NOMO-1 treated with DMSO at 0.1 percent for 48 hours (cell line): ENCODE results near the gene TAL2.
"Not testable (repeated sequence)": the region's sequence is repeated elsewhere in the genome, so short reads cannot be mapped to it uniquely, and the experiment has no call there.

Experiments
- DNase-seq: peaks from one replicate; lab custom pipeline; 2025; ENCODE audit not compliant: unreplicated experiment; lab: John Stamatoyannopoulos, UW

The TAL2 gene

DNA sequence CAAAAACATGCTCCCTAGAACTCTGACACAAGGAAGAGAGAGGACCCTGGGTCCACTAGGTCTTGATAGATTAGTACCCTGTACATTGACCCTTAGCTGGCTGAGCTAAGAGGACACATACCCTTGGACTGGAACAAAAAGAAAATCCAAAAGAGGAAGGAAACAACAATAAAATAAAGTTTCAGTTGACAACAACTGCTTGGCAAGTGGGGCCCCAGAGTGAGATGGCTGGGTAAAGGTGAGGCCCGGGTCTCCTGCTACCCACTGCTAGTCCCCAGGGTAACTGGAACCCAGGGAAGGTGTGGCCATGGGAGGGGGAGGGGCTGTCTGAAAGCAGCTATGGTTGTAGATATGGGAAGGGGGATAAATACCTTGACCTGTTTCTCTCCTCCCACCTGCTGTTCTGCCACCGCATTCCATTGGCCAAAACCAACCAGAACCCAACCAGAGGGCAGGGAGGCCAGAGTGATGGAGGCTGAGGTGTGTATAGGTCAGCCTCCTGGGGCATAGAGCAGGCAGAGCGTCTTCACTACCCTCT, 11.7 kb downstream of the TAL2 start:
- DNase-seq, result peak; percentile 64

DNA sequence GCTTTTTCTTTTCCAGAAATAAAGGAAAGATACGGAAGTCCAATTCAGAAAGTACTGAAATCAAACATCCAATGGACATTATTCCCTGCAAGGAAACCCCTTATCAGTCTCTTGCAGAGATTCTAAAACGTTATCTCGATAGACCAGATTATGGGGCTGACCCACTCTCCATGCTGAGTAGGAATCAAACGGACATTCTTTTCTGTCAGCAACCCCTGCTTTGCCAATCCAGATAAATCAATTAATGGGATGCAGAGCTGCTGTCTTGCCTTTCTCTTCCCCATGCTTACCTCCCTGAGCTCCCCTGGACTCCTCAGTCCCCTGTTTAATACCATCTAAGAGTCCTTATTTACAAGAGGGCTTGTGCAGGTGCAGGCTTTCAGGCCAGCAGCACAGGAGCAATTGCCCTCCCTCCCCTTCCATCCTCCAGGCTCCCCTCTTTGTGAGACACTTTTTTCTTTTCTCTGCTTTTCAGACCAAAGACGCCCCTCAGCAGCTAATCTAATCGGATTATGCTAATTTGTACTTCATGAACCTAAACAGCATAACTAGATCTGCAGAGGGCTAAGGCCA, 14.2 kb downstream of the TAL2 start:
- no peak for DNase-seq

DNA sequence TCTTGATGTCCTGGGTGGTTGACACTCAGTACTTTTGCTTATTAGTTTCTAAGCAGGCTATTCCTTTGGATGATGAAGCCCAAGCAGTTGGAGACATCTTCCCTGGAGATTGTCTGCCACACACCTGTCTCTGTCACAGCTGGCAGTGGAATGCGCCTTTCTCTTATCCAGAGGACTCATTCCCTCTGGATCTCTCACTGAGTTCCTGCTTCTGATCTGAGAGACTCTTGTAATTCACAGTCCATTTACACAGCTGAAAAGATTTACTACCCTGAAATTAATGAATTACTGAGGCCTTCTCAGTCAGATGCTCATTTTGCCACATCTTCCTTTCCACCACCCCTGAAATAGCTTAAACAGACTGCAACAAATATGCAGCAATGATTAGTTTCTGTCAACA, 15.9 kb downstream of the TAL2 start:
- DNase-seq, result no peak

DNA sequence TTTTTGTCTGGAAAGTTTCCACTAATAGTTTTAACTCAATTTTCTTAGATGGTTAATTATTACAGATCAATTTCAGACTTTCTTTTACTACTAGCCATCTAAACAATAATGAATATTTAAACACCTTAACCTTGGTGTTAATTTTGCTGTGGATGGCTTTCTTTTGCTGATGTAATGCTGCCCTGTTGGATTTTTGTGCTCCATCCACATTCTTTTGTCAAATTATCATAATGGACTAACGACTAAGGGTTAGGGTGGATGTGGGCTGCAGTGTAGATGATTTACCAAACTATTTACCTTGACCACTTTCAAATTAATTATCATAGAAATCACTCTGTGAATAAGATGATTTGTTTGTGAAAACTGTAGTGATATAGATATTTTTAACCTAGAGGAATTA, 16.5 kb downstream of the TAL2 start:
- DNase-seq, result no peak

DNA sequence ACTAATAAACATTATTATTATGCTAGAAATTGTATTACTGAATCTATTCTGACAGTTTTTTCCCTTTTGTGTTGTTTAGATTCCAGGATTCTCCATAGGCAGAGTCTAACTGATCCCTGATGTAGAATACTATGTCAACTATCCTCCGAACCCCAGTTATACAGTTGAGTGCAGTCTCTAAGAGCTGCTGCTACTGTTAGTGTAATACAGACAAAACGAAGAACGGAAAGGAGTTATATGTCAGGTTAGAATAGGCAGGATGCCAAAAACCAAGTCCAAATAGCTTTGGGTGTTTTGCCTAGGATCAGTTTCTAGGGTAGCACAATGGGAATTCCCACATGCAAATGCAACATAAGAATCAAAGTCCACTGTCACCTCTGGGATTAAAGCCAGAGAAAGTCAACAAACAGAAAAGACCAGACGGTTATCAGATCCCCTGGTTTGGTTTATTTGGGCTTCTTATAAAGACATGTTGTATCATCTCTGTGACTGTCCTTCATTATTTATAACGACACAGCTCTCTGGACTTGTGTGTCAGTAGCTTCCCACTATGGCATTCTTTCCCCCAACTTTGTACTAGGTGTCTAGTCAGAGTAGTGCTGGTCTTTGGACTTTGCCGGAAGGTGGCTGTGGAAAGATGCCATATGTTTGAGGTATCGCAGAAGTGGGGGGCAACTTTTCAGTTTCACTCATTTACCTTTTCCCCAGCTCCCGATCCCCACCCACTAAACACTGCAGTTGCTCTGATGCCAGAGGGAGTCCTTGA, 17.2 kb downstream of the TAL2 start:
- no peak for DNase-seq

DNA sequence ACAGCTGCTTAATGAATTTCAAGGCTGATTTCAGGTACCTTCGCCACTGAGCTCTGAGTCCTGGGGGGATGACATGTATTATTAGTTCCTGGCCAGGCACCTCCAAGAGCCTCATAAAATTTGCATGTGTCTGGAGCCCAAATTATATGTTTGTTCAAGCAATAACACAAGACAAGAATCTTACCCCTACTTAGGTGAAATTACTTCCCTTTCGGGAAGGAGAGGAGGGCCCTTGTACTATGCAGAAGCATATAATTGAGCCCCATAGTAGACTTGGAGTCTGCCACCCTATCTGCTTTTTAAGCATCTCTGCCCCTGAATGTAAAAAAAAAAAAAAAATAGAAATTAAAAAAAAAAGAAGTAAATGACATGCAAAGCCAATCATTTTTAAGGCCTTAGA, 19.1 kb downstream of the TAL2 start:
- no peak for DNase-seq

DNA sequence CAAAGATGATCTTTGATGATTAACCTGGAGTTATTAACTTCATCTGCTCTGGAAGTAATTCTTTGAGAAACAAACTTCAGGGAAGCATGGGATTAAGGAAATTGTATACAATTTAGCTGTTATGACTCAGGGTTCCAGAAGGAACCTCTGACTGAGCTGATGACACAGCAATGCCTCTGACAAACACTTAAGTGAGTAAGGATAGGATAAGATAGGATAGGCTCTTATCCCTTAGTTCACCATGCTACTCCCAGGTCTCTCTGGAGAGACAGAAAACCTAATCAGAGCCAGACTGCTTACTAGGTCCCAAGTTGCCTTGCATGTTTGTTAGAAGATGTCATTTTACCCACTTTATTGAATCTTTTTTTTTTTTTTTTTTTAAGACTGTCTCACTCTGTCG, 19.5 kb downstream of the TAL2 start:
- DNase-seq, result no peak

DNA sequence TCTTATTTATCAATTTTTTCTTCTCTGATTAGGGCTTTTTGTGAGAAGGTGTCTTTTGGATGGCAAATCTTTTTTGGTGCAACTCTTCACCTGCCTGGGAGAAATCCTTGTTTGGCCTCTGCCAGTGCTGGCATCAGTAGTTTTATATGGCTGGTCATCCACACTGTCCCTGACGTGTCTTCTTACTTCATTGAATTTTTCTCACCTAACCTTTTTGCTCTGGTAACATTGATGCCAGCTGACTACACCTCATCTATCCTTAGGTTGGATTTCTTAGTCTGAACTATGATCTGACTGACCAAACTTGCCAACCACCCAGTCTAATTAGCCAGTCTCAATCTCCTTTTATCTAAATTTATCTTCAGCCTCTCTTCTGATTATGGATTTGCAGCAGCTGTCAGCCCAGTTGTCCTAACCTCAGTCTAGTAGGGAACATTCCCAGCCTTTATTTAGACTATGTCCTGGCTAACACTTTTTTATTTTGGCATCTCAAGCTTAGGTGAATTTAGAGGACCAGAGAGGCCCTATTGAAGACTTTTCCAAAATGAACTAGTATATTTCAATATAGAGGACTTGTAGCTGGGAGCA, 21.5 kb downstream of the TAL2 start:
- no peak for DNase-seq

DNA sequence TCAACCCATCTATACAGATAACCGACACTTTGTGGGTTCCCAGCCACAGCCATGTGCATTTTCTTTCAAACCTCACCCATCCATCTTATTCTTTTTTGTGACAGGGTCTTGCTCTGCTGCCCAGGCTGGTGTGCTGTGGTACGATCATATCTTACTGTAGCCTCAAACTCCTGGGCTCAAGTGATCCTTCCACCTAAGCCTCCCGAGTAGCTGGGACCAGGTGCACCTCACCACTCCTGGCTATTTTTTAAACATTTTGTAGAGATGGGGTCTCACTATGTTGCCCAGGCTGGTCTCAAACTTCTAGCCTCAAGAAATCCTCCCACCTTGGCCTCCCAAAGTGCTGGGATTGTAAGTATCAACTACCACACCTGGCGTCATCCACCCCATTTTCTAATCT, 24.7 kb downstream of the TAL2 start:
- DNase-seq, result no peak

DNA sequence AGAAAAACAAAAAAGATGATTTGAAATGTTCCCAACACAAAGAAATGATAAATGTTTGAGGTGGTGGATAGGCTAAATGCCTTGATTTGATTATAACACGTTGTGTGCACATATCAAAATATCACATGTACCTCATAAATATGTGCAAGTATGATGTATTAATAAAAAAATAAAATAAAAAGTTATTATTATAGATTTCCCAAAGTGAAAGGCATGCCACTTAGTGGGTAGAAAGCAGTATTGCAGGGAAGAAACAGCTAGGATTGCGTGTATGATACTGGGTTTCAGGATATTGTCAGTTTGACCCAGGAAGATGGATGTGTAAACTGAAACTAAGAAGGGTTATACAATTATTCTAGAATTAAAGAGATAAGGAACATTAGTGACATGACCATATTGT, 28.5 kb downstream of the TAL2 start:
- DNase-seq, result no peak

DNA sequence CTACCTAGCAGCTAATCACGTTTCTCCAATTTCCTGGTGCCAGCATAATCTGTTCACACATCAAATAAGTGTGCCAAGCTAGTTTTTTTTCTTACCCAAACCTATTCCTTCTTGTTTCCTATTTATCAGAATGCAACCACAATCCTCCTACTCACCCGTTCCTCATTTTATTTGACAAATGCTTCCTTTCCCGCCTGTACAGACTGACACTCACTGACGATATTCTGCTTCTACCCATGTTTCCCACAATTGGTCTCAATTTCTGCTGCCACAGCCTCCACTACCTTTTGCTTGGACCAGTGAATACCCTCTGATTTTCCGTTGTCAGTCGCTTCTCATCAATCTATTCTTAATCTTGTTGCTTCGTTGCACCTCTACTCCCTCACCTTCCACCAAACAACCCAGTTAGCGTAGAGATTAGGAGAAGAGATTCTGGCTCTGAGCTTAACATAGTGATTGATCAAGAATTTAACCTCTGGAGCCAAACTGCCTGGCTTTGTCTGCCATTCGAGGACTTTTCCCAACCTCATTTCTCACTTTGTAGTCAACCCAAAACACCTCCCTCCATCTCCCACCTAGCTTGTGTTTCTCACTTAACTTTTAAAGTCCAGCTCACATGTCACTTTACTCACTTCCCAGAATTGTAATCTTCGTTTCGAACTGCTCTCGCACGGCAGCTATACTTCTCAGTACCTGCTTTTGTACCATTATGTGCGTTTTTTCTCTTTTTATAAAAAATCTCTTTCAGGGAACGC, 31.4 kb downstream of the TAL2 start:
- peak; percentile 66 for DNase-seq

DNA sequence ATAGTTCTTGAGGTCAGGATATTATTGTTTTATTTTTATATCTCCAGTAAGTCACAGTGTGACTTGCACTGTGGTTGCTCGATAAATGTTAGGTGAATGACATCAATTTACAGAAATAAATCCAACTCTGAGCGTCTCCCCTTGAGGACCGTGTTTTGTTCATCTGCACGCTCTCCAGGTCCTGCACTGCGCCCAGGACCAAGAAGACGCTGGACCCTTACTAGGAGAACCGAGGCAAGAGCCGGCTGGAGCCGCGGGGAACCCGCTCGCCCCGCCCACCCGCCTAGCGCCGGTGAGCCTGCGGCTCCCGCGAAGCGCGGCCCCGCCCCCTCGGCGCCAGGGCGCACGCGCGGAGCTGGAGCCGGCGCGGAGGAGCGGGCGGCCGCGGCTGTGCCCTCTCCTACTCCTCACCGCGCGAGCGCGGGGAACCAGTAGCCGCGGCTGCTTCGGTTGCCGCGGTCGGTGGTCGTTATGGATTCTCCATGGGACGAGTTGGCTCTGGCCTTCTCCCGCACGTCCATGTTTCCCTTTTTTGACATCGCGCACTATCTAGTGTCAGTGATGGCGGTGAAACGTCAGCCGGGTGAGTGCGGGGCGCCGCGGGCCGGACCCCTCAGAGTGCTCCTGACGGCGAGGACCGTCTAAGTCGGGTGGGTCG, 32.1 kb downstream of the TAL2 start, which contains the start of gene TMEM38B:
Gene TMEM38B (plus strand): TSS at position 352 of the 658 bp plus-strand sequence. CDS start 120 bp downstream, at position 472.
- DNase-seq, result peak; percentile 62

DNA sequence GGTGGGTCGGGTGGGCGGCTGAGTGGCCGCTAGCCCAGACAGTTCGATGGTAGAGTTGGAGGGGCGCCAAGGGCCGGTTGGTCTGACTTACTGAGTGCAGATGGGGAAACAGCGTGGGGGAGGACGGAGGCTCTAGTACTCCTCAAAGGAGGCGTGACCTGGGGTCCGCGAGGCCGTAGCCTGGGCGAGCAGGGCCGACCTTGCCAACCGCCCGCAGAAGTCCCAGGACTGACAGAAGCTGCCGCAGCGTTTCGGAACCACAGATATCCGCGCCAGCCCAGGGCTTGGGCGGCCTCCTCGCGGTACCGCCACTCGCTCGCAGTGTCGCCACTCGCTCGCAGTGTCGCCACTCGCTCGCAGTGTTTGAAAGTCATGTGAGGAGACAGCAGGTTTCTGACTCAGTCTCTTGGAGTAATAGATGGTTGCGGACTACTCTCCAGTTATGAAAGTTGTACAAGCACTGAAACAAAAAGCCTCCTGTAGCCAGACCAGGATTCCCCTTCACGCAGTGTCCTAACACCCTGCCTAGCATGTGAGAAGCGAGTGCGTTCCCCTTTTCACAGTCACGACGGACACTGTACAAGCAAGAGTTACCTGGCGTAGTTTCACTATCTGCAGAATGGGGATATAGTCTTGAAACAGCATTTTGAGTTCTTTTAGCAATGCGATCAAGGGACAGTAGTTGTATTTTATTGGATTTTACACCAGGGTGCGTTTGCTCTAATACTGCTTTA, 32.8 kb downstream of the TAL2 start:
- DNase-seq, result peak; percentile 81

DNA sequence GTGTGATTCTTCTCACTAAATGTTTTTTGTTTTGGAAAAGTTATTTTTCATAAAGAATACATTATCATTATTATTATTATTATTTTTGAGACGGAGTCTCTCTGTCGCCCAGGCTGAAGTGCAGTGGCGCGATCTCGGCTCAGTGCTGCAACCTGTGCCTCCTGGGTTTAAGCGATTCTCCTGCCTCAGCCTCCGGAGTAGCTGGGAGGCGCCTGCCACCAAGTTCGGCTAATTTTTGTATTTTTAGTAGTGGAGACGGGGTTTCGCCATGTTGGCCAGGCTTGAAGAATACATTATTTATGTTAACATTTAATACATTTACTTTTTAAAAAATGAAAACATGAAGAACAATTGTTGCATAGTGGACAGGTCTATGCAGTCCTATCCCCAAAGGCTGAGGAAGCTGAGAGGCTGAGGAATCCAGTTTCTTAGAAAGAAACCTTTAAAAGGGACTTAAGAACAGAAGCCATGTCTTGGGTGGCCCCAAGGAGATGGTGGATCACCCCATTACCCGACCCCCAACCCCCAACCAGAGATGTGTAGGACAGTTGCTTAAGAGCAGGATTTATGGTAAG, 34.0 kb downstream of the TAL2 start:
- DNase-seq, result no peak

DNA sequence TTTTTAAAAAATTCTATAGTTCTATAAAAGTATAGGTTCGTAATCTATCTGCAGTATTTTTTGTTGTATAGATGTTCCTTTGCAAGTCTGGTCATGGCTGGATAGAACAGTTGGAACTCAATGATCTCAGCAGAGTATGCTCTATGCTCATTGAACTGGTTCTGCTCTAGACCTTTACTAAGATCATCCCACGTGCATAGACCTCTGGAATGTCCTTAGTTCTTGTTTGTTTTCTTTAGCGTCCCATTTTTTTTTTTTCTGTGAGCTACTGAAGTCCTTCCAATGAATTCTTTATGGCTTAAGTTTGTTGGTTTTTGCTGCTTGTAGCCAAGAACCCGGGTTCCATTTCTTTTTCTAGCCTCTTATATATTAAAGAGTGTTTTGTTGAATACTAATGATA, 35.6 kb downstream of the TAL2 start:
- DNase-seq, result no peak

DNA sequence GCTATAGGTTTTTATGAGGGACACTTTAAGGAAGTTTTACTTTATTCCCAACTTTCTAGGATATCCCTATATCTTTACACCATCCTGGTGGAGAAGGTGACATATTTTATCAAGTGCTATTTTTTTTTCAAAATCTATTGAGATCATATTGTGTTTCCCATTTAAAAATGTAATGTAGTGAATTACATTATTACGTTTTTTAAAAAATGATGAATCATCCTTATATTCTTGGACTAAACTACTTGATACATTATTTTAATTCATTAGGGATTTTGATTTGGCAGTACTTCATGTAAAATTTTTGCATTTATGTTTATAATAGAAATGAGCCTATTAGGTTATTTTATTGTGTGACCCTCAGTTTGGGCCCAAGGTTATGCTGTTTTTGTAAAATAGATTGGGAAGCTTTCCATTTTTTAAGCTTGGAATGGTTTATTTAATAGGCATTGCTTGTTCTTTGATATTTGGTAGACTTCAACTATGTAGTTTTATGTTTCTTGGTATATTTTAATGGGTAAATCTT, 36.2 kb downstream of the TAL2 start:
- no peak for DNase-seq

DNA sequence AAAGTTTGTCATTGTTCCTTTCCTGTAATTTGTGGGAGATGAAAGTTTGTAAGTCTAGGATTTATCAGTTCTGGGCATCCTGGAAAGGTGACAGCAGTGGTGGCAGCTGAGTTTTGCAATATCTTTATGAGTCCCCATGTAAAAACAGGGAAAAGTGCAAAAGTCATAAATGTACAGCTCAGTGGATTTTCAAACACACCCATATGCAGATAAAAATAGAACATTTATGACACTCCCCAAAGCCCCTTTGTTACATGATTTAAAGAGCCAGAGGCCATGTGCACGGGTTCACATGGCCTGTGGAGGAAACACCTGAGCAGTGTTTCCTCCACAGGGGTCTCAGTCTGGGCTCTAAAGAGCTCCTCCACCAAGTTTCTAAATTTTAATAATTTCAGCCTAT, 38.4 kb downstream of the TAL2 start:
- no peak for DNase-seq

DNA sequence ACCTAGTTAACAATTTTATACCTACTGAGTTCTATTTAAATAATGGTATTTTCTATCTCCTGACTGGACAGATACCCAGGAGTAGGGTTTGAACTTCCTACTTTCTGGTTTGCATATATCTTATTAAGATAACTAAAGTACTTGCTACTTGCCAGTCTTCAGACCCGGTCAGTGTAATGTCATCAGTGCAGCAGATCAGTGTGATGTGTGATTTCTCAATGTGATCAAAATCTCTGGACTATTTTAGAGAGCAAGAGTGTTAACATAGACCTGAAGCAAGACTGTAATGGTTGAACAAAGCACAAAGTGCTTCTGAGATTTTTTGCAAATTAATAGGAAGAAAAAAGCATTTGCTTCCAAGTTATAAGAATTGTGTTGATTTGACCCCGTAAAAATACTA, 38.9 kb downstream of the TAL2 start:
- peak; percentile 7 for DNase-seq

DNA sequence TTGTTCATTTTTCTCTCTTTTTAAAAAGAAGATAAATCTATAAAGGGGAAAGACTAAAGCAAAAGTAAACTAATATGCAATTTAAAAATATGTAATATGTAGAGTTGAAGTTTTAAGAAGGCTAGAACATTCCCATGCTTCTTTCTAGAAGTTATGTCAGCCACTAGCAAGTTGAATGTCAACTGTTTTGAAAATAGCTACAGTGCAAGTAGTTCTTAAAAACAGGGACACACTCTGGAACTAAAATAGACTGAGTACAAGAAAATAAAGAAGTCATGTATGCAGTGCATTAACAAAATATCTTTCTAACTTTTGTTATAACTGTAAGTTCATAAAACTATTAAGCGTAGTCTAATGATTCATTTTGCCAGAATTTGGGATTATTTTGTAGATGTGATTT, 40.0 kb downstream of the TAL2 start:
- no peak for DNase-seq

DNA sequence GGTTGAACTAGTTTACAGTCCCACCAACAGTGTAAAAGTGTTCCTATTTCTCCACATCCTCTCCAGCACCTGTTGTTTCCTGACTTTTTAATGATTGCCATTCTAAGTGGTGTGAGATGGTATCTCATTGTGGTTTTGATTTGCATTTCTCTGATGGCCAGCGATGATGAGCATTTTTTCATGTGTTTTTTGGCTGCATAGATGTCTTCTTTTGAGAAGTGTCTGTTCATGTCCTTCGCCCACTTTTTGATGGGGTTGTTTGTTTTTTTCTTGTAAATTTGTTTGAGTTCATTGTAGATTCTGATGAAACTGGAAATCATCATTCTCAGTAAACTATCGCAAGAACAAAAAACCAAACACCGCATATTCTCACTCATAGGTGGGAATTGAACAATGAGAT, 41.4 kb downstream of the TAL2 start:
- not testable (repeated sequence) for DNase-seq
